Esophagus muscularis mucosa (tissue), 4 donors: Measurements from ENCODE around the gene IFNGR2. TPM values are rescaled to one million over a fixed set of nuclear protein-coding genes. Genes with fewer than 3 reads are reported as not detected.
"Not testable (repeated sequence)": the region's sequence is repeated elsewhere in the genome, so short reads cannot be mapped to it uniquely, and the experiment has no call there.

Experiments used
- DNase-seq: peaks from one replicate; pipeline ENCODE4 v3.0.0-alpha.2; 2017; ENCODE audit errors: extremely low spot score
- H3K27ac ChIP-seq, 4 donors: fragments of 200-600 bp; sonication (generic); replicated peaks in 1 of 4; 1 replicate in 3 of 4; 2 replicates in 1 of 4; pipeline ENCODE4 v1.5.1; 2016 to 2019; ENCODE audit warnings: mild to moderate bottlenecking in 1 of 4
- H3K27me3 ChIP-seq, 4 donors: fragments of 200-600 bp; sonication (generic); one replicate each; pipeline versions ENCODE4 v1.5.1 to v1.6.0; 2016 to 2019
- H3K36me3 ChIP-seq, 4 donors: fragments of 200-600 bp; sonication (generic); one replicate each; pipeline ENCODE4 v1.5.1; 2016 to 2019
- H3K4me1 ChIP-seq, 4 donors: fragments of 200-600 bp; sonication (generic); one replicate each; pipeline ENCODE4 v1.5.1; 2016 to 2019
- H3K4me3 ChIP-seq, 4 donors: fragments of 200-600 bp; sonication (generic); 1 replicate in 2 of 4; 2 replicates in 2 of 4; pipeline ENCODE4 v1.5.1; 2016 to 2019; ENCODE audit warnings: mild to moderate bottlenecking in 4 of 4, moderate library complexity in 1 of 4
- H3K9me3 ChIP-seq, 4 donors: fragments of 200-600 bp; sonication (generic); 1 replicate in 3 of 4; 2 replicates in 1 of 4; pipeline ENCODE4 v1.5.1; 2016 to 2019
- CTCF ChIP-seq, 3 experiments: fragments of 200-600 bp in 2 of 3; fragments of 450-650 bp in 1 of 3; sonication (generic) in 2 of 3; IDR thresholded peaks; one replicate each; pipeline ENCODE4 v1.5.1; 2017 to 2019; ENCODE audit warnings: antibody characterized with exemption in 3 of 3, mild to moderate bottlenecking in 2 of 3, moderate library complexity in 1 of 3
- EP300 ChIP-seq: sonication (generic); formaldehyde crosslinking; IDR thresholded peaks from one replicate; pipeline ENCODE4 v1.6.1; 2017; ENCODE audit warnings: antibody characterized with exemption
- POLR2A ChIP-seq: fragments of 450-650 bp; IDR thresholded peaks from one replicate; pipeline ENCODE4 v1.6.1; 2017; ENCODE audit warnings: antibody characterized with exemption, moderate library complexity, mild to moderate bottlenecking, low read depth
- POLR2AphosphoS5 ChIP-seq, 2 donors: sonication (generic); formaldehyde crosslinking; IDR thresholded peaks; one replicate each; pipeline ENCODE4 v1.6.1; 2017; ENCODE audit warnings: antibody characterized with exemption in 2 of 2
- WGBS: methylation state at CpG from one replicate; pipeline ENCODE4 v1.1.5; 2018; 5-methylcytosine and 5-hydroxymethylcytosine counted together
- intact Hi-C: fragments of 100-400 bp; cut with DNase I; formaldehyde crosslinking; loops from one replicate; pipeline ENCODE4 v1.15.1; 2023
- total RNA-seq, 4 donors: library from RNA; depleted of rRNA; stranded (reverse); fragments of >200 nt; gene quantifications; one replicate each; pipeline versions ENCODE4 v1.1.0 to v1.2.1, GENCODE V29; 2016

The IFNGR2 gene
- total RNA-seq, 4 donors from 2014 or later = 28.7 to 56.3 (median 39.3) TPM

- H3K27ac ChIP-seq, H3K4me3 ChIP-seq, DNase-seq, H3K27me3 ChIP-seq, H3K36me3 ChIP-seq: not testable (repeated sequence)
- intact Hi-C loops = loop anchor here (5.0 kb wide), 1 partner anchor 83 kb away; no protein-coding TSS in a partner anchor
- Histone ChIP-seq H3K9me3 (peaks cover 0 to 24% (median 13%) of the 10 kb centered on the region in 4 donors), H3K4me1 (peaks cover 17 to 25% (median 22%) of the 10 kb centered on the region in 4 donors)
- WGBS = 69% methylated on average over 10 of the region's 10 CpGs
- peak in 1 of 2 donors; percentile 28 for TF ChIP-seq POLR2AphosphoS5 (IDR thresholded peaks at IDR 0.05)
Measured at GRCh38 chr21:33363911-33364609, 39.2 kb upstream of the IFNGR2 start.

- Histone ChIP-seq H3K27me3 (no peaks in the 10 kb centered on the region), H3K27ac (no peak overlapping the region), H3K4me1 (peaks cover 17 to 25% (median 22%) of the 10 kb centered on the region in 4 donors), H3K9me3 (peaks cover 0 to 24% (median 13%) of the 10 kb centered on the region in 4 donors), H3K4me3 (no peak overlapping the region), H3K36me3 (no peaks in the 10 kb centered on the region)
- TF ChIP-seq POLR2A = no peak
- no peak for TF ChIP-seq POLR2AphosphoS5 (IDR thresholded peaks at IDR 0.05)
- TF ChIP-seq CTCF (IDR thresholded peaks at IDR 0.05) = no peak
- no peak for TF ChIP-seq EP300
- intact Hi-C loops = loop anchor here (5.0 kb wide), 1 partner anchor 82 kb away; no protein-coding TSS in a partner anchor
- no peak for DNase-seq
- 81% methylated on average over 5 of the region's 5 CpGs for WGBS
Measured at GRCh38 chr21:33364830-33365229, 38.4 kb upstream of the IFNGR2 start.

GRCh38 chr21:33367309-33367973, 35.8 kb upstream of the IFNGR2 start:
- DNase-seq = no peak

GRCh38 chr21:33368124-33368523, 35.1 kb upstream of the IFNGR2 start:
- 83% methylated on average over 4 of the region's 4 CpGs for WGBS
- Histone ChIP-seq H3K9me3 (peaks cover 0 to 29% (median 13%) of the 10 kb centered on the region in 4 donors), H3K27me3 (no peaks in the 10 kb centered on the region), H3K4me3 (no peak overlapping the region), H3K4me1 (no peaks in the 10 kb centered on the region), H3K36me3 (no peaks in the 10 kb centered on the region), H3K27ac (no peak overlapping the region)
- no peak for TF ChIP-seq CTCF (IDR thresholded peaks at IDR 0.05)
- TF ChIP-seq EP300 = no peak
- TF ChIP-seq POLR2A = no peak
- no peak for TF ChIP-seq POLR2AphosphoS5 (IDR thresholded peaks at IDR 0.05)
- DNase-seq = no peak
- intact Hi-C loops = no loop called here

More at GRCh38 chr21:33367309-33367973, 35.8 kb upstream of the IFNGR2 start:
- intact Hi-C loops = no loop called here
- peaks cover 0 to under 1% (median under 1%) of the 10 kb centered on the region in 4 donors for H3K4me1 ChIP-seq
- H3K36me3 ChIP-seq = no peaks in the 10 kb centered on the region
- no peaks in the 10 kb centered on the region for H3K27me3 ChIP-seq
- H3K9me3 ChIP-seq = peaks cover 0 to 29% (median 13%) of the 10 kb centered on the region in 4 donors
- 88% methylated on average over 6 of the region's 7 CpGs for WGBS
- TF ChIP-seq POLR2AphosphoS5 (IDR thresholded peaks at IDR 0.05) (no peak), POLR2A (no peak), CTCF (IDR thresholded peaks at IDR 0.05) (no peak), EP300 (no peak)
- H3K27ac ChIP-seq = no peak overlapping the region
- H3K4me3 ChIP-seq = no peak overlapping the region

GRCh38 chr21:33368576-33368975, 34.6 kb upstream of the IFNGR2 start:
- 94% methylated on average over 3 of the region's 3 CpGs for WGBS
- peaks cover 0 to 29% (median 13%) of the 10 kb centered on the region in 4 donors for H3K9me3 ChIP-seq
- no peak overlapping the region for H3K27ac ChIP-seq
- TF ChIP-seq CTCF (IDR thresholded peaks at IDR 0.05) (no peak), EP300 (no peak), POLR2AphosphoS5 (IDR thresholded peaks at IDR 0.05) (no peak), POLR2A (no peak)
- H3K36me3 ChIP-seq = no peaks in the 10 kb centered on the region
- no peak for DNase-seq
- H3K27me3 ChIP-seq = no peaks in the 10 kb centered on the region
- H3K4me3 ChIP-seq = no peak overlapping the region
- intact Hi-C loops = no loop called here
- no peaks in the 10 kb centered on the region for H3K4me1 ChIP-seq
